Testis (tissue), 3 donors: Measurements from ENCODE around the gene OR10T2. TPM values are rescaled to one million over a fixed set of nuclear protein-coding genes. Genes with fewer than 3 reads are reported as not detected.

Experiments used
- DNase-seq: peaks from one replicate; pipeline ENCODE4 v3.0.0-alpha.2; 2019
- H3K27ac ChIP-seq, 2 donors: fragments of 200-600 bp; sonication (generic); one replicate each; pipeline ENCODE4 v1.5.1; 2019
- H3K27me3 ChIP-seq: fragments of 200-600 bp; sonication (generic); one replicate; pipeline ENCODE4 v1.5.1; 2019
- H3K36me3 ChIP-seq: fragments of 200-600 bp; sonication (generic); one replicate; pipeline ENCODE4 v1.5.1; 2017; ENCODE audit warnings: low read depth; ENCODE audit errors: missing control alignments
- H3K4me1 ChIP-seq: fragments of 200-600 bp; sonication (generic); one replicate; pipeline ENCODE4 v1.5.1; 2019
- H3K4me3 ChIP-seq, 2 donors: fragments of 200-600 bp; sonication (generic); one replicate each; pipeline ENCODE4 v1.5.1; 2017 to 2019
- H3K9me3 ChIP-seq: fragments of 200-600 bp; sonication (generic); one replicate; pipeline ENCODE4 v1.5.1; 2017
- POLR2A ChIP-seq: fragments of 450-650 bp; IDR thresholded peaks from one replicate; pipeline ENCODE4 v1.6.1; 2017; ENCODE audit warnings: antibody characterized with exemption, mild to moderate bottlenecking, moderate library complexity
- WGBS, 2 donors: methylation state at CpG; one replicate each; pipeline ENCODE4 v1.1.5; 2018; 5-methylcytosine and 5-hydroxymethylcytosine counted together
- intact Hi-C: fragments of 100-400 bp; cut with DNase I; formaldehyde crosslinking; loops from one replicate; pipeline ENCODE4 v1.15.1; 2023; ENCODE audit warnings: low total_unique reads
- polyA plus RNA-seq: library from polyadenylated mRNA; stranded (reverse); fragments of 350-450 nt; fragmentation: Illumina TruSeq; extraction: RNeasy Lipid Tissue Mini Kit (QIAGEN cat#74804); gene quantifications from one replicate; pipeline ENCODE4 v1.2.3, GENCODE V29; 2014; ENCODE audit warnings: low read depth, low replicate concordance; ENCODE audit not compliant: insufficient read depth
- total RNA-seq, 2 donors: library from RNA; depleted of rRNA; stranded (reverse); fragments of >200 nt; gene quantifications; one replicate each; pipeline ENCODE4 v1.2.3, GENCODE V29; 2016
- TF ChIP-seq, protein P1 (sequence below), 3 experiments: fragments of 450-650 bp in 2 of 3; fragments of 200-600 bp in 1 of 3; sonication (generic) in 1 of 3; IDR thresholded peaks; one replicate each; pipeline ENCODE4 v1.5.1; 2016 to 2019; ENCODE audit warnings: antibody characterized with exemption in 3 of 3, mild to moderate bottlenecking in 2 of 3, moderate library complexity in 1 of 3

OR10T2 gene
- total and polyA plus RNA-seq, 3 donors from 2014 or later: 0.94 TPM; not detected in 2

DNA sequence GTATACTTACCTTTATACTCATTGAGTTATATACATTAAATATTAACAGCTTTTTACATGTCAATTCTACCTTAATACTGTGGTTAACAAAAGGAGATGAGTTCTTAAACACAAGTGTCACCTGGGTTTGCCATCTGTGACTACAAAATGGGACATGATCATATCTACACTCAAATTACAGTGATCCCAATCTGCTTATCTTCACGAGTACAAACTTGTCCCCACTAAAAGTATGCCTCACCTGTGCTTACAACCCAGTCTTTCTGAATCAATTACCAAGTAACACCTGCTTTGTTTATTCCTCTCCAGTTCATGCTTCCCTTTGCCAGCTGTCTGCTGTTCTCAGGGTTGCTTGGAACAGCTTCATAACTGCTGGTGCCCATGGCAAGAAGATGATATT, 36.8 kb downstream of the OR10T2 start:
- Histone ChIP-seq H3K27me3 (no peaks in the 10 kb centered on the region), H3K4me3 (no peak overlapping the region), H3K9me3 (no peaks in the 10 kb centered on the region), H3K36me3 (no peaks in the 10 kb centered on the region), H3K4me1 (no peaks in the 10 kb centered on the region), H3K27ac (no peak overlapping the region)
- TF ChIP-seq, protein P1, sequence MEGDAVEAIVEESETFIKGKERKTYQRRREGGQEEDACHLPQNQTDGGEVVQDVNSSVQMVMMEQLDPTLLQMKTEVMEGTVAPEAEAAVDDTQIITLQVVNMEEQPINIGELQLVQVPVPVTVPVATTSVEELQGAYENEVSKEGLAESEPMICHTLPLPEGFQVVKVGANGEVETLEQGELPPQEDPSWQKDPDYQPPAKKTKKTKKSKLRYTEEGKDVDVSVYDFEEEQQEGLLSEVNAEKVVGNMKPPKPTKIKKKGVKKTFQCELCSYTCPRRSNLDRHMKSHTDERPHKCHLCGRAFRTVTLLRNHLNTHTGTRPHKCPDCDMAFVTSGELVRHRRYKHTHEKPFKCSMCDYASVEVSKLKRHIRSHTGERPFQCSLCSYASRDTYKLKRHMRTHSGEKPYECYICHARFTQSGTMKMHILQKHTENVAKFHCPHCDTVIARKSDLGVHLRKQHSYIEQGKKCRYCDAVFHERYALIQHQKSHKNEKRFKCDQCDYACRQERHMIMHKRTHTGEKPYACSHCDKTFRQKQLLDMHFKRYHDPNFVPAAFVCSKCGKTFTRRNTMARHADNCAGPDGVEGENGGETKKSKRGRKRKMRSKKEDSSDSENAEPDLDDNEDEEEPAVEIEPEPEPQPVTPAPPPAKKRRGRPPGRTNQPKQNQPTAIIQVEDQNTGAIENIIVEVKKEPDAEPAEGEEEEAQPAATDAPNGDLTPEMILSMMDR (IDR thresholded peaks at IDR 0.05): no peak
- no peak for TF ChIP-seq POLR2A
- intact Hi-C loops: no loop called here
- WGBS, 2 donors: 73 to 76% methylated on average over 1 of the region's 1 CpG
- DNase-seq: no peak

DNA sequence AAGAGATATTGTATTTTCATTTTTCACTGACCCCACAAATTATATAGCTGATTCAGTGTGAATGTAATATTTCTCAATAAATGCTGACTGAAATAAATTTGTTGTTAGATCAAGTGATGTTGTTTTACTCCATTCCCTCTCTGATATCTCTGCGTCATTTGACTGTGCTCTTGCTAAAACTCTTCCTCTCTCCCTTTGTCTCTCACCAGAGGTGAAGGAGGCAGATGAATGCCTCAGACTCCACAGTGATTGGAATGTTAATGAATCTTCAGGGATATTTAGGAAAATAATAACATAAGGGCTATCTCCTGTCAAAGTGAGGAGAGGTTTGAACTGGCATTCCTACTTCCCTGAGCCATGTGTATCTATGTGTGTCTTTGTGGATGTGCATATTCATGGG, 41.8 kb downstream of the OR10T2 start:
- DNase-seq: no peak
- Histone ChIP-seq H3K4me1 (no peaks in the 10 kb centered on the region), H3K27ac (no peak overlapping the region), H3K36me3 (no peaks in the 10 kb centered on the region), H3K4me3 (no peak overlapping the region), H3K27me3 (no peaks in the 10 kb centered on the region), H3K9me3 (no peaks in the 10 kb centered on the region)
- intact Hi-C loops: no loop called here
- TF ChIP-seq, protein P1 (IDR thresholded peaks at IDR 0.05): no peak
- TF ChIP-seq POLR2A: no peak
- WGBS, 2 donors: 74 to 85% methylated on average over 1 of the region's 1 CpG

DNA sequence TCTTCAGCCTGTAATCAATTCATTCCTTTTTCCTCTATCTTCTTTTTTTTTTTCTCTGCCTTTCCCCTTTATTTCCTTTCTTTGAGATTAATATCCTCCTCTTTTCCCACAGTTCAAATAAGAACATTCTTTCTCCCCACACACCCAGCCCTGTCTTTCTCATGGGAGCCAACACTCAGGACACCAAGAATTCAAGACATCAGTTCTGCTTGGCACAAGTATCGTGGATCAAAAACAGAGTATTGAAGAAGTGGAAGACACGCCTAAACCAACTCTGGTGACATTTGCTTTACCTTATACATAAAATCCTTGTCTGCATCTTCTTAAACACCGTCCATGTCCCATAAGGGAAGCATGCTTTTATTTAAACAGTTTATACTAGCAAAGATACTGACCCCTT, 42.6 kb downstream of the OR10T2 start:
- intact Hi-C loops: no loop called here
- WGBS, 2 donors: 85 to 92% methylated on average over 3 of the region's 3 CpGs
- TF ChIP-seq, protein P1 (IDR thresholded peaks at IDR 0.05): no peak
- TF ChIP-seq POLR2A: no peak
- Histone ChIP-seq H3K4me1 (no peaks in the 10 kb centered on the region), H3K4me3 (no peak overlapping the region), H3K27me3 (no peaks in the 10 kb centered on the region), H3K9me3 (no peaks in the 10 kb centered on the region), H3K36me3 (no peaks in the 10 kb centered on the region), H3K27ac (no peak overlapping the region)
- no peak for DNase-seq

DNA sequence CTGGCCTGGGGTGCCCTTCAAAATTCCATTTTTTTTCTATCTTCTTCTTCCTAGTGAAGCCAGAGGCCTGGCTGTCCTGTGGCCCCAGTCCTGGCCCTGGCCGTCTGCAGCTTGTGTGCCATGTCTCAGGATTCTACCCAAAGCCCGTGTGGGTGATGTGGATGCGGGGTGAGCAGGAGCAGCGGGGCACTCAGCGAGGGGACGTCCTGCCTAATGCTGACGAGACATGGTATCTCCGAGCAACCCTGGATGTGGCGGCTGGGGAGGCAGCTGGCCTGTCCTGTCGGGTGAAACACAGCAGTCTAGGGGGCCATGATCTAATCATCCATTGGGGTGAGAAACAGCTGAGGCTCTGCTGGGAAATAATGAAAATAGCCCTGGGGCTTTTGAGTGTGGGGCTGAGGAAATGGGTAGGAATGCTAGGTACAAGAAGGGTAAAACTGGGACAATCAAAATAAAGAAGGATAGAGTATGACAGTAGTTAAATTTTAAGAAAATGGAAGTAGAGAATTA, 43.4 kb downstream of the OR10T2 start:
- TF ChIP-seq, protein P1 (IDR thresholded peaks at IDR 0.05): no peak
- no peak for TF ChIP-seq POLR2A
- Histone ChIP-seq H3K36me3 (no peaks in the 10 kb centered on the region), H3K4me3 (no peak overlapping the region), H3K4me1 (no peaks in the 10 kb centered on the region), H3K27ac (no peak overlapping the region), H3K27me3 (no peaks in the 10 kb centered on the region), H3K9me3 (no peaks in the 10 kb centered on the region)
- no peak for DNase-seq
- intact Hi-C loops: no loop called here
- 91 to 95% methylated on average over 10 of the region's 10 CpGs for WGBS, 2 donors

DNA sequence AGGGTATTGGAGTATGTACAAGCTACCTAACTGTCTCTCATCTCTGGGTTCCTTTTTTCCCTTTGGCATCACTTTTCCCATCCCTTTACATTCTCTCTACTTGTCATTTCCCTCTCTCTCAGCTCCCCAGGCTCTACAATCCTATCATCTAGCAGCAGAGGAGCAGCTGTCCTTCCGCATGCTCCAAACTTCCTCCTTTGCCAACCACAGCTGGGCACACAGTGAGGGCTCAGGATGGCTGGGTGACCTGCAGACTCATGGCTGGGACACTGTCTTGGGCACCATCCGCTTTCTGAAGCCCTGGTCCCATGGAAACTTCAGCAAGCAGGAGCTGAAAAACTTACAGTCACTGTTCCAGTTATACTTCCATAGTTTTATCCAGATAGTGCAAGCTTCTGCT, 45.0 kb downstream of the OR10T2 start:
- Histone ChIP-seq H3K4me3 (no peak overlapping the region), H3K4me1 (no peaks in the 10 kb centered on the region), H3K36me3 (no peaks in the 10 kb centered on the region), H3K27ac (no peak overlapping the region), H3K9me3 (no peaks in the 10 kb centered on the region), H3K27me3 (no peaks in the 10 kb centered on the region)
- no peak for TF ChIP-seq POLR2A
- TF ChIP-seq, protein P1 (IDR thresholded peaks at IDR 0.05): no peak
- no peak for DNase-seq
- intact Hi-C loops: no loop called here
- 76 to 91% methylated on average over 2 of the region's 2 CpGs for WGBS, 2 donors
